Progenitor cell of endocrine pancreas (in vitro differentiated cells): ENCODE measurements around the gene PIAS3. TPM values are rescaled to one million over a fixed set of nuclear protein-coding genes. Genes with fewer than 3 reads are reported as not detected.

Experiments used
- DNase-seq: peaks from one replicate; pipeline ENCODE4 v3.0.0; 2021; ENCODE audit warnings: low spot score; ENCODE audit not compliant: unreplicated experiment
- H3K27ac Mint-ChIP-seq: 2 replicates; pipeline ENCODE4 v1.8.0; 2021; ENCODE audit warnings: mild to moderate bottlenecking, moderate library complexity, mixed read lengths
- H3K27me3 Mint-ChIP-seq: 2 replicates; pipeline ENCODE4 v1.8.0; 2021; ENCODE audit warnings: mixed read lengths
- H3K36me3 Mint-ChIP-seq: 2 replicates; pipeline ENCODE4 v1.8.0; 2022; ENCODE audit warnings: mixed read lengths; ENCODE audit not compliant: insufficient read depth
- H3K4me1 Mint-ChIP-seq: 2 replicates; pipeline ENCODE4 v1.8.0; 2021; ENCODE audit warnings: low read depth, mixed read lengths
- H3K4me3 Mint-ChIP-seq: 2 replicates; pipeline ENCODE4 v1.8.0; 2021; ENCODE audit warnings: low read depth, mild to moderate bottlenecking, moderate library complexity, mixed read lengths
- H3K9me3 Mint-ChIP-seq: 2 replicates; pipeline ENCODE4 v1.8.0; 2021; ENCODE audit warnings: low read depth, mixed read lengths
- CTCF ChIP-seq: fragments of 200-600 bp; sonication (generic); IDR thresholded peaks from one replicate; pipeline ENCODE4 v1.5.0; 2021; ENCODE audit warnings: antibody characterized with exemption, mild to moderate bottlenecking; ENCODE audit not compliant: unreplicated experiment
- microRNA-seq: library from miRNA; unstranded; fragments of <30 nt; microRNA quantifications from one replicate; pipeline ENCODE4 v1.1.0, GENCODE V29; 2020; ENCODE audit warnings: borderline number of aligned reads; ENCODE audit not compliant: unreplicated experiment
- total RNA-seq: library from RNA; stranded (reverse); gene quantifications from 2 replicates; pipeline ENCODE4 v1.2.1, GENCODE V29; 2021

PIAS3 gene
- total RNA-seq, 1 donor from 2014 or later = 36.9 TPM

GRCh38 chr1:145799806-145800205 is 59.1 kb downstream of the PIAS3 start:
- H3K27me3 Mint-ChIP-seq = no peaks in the 10 kb centered on the region
- H3K4me1 Mint-ChIP-seq = peaks cover 10% of the 10 kb centered on the region
- no peak for DNase-seq
- TF ChIP-seq CTCF = no peak
- H3K4me3 Mint-ChIP-seq = no peak overlapping the region
- H3K27ac Mint-ChIP-seq = no peak overlapping the region
- peaks cover 21% of the 10 kb centered on the region for H3K9me3 Mint-ChIP-seq
- H3K36me3 Mint-ChIP-seq = peaks cover 36% of the 10 kb centered on the region

Small RNA genes lying within 50 kb of the gene (microRNA-seq; reads per million reads assigned to microRNA genes)
- gene MIR6736 = not detected

Other genes with a start within 250 kb of the PIAS3 start
- gene PDZK1, start 151.7 kb downstream of the PIAS3 start, total RNA-seq = 25.0 and 26.2 TPM in 2 replicates
- not detected in 2 replicates for gene CD160, start 139.6 kb downstream of the PIAS3 start, total RNA-seq
- 14.5 and 14.7 TPM in 2 replicates for gene RNF115, start 35.0 kb downstream of the PIAS3 start, total RNA-seq
- gene POLR3C, start 34.9 kb downstream of the PIAS3 start, total RNA-seq = 31.9 and 34.0 TPM in 2 replicates
- gene NUDT17, start 13.5 kb downstream of the PIAS3 start, total RNA-seq = 5.0 and 5.2 TPM in 2 replicates
- 0.31 TPM in 2 replicates for gene ANKRD35, start 26.8 kb upstream of the PIAS3 start, total RNA-seq
- 0.81 and 0.89 TPM in 2 replicates for gene ITGA10, start 51.0 kb upstream of the PIAS3 start, total RNA-seq
- gene PEX11B, start 59.6 kb upstream of the PIAS3 start, total RNA-seq = 21.1 and 23.9 TPM in 2 replicates
- gene RBM8A, start 68.4 kb upstream of the PIAS3 start, total RNA-seq = 163 and 173 TPM in 2 replicates
- gene LIX1L, start 98.9 kb upstream of the PIAS3 start, total RNA-seq = 4.2 and 4.5 TPM in 2 replicates
- 0.22 TPM in 1 of 2 replicates, not detected in the other for gene ANKRD34A, start 105.5 kb upstream of the PIAS3 start, total RNA-seq
- 12.8 and 13.7 TPM in 2 replicates for gene POLR3GL, start 105.6 kb upstream of the PIAS3 start, total RNA-seq
- 38.1 and 38.8 TPM in 2 replicates for gene TXNIP, start 137.5 kb upstream of the PIAS3 start, total RNA-seq
- gene HJV, start 162.7 kb upstream of the PIAS3 start, total RNA-seq = not detected in 2 replicates